Left cardiac atrium (tissue), 4 donors: ENCODE measurements around the gene SHOC1. TPM values are rescaled to one million over a fixed set of nuclear protein-coding genes. Genes with fewer than 3 reads are reported as not detected.
A peak's percentile ranks its signal among the peaks of the same experiment; 100 is the strongest.
"Not testable (repeated sequence)": the region's sequence is repeated elsewhere in the genome, so short reads cannot be mapped to it uniquely, and the experiment has no call there.

Experiments
- ATAC-seq, 2 donors: fragments of 200-7000 bp; cut with Tn5 transposase; one replicate each; pipeline ENCODE4 v1.9.1; 2020; ENCODE audit warnings: mild to moderate bottlenecking in 2 of 2, moderate library complexity in 2 of 2
- DNase-seq: peaks from one replicate; pipeline ENCODE4 v3.0.0-alpha.2; 2020
- intact Hi-C, 2 donors: fragments of 100-400 bp; cut with DNase I; formaldehyde crosslinking; loops; one replicate each; pipeline versions ENCODE4 v1.14.1 to v1.15.1; 2022 to 2023
- total RNA-seq, 2 donors: library from RNA; stranded (reverse); fragmentation: NEBNext Ultra II Directional; extraction: Animal tissue kit (Norgen Biotek cat#: 25700); gene quantifications; one replicate each; pipeline ENCODE4 v1.2.1, GENCODE V29; 2021
- donor health status: DM: no; HTN: yes; CAD: no.
- donor health status: DM: no; HTN: yes; CAD: no; lungs with severe emphysema.
- donor health status: DM: yes; HTN: yes; CAD: no.
- donor health status: Dilated cardiomyopathy.

The SHOC1 gene
- total RNA-seq, 2 donors from 2014 or later = not detected

GRCh38 chr9:111807197-111807596, 12.5 kb upstream of the SHOC1 start:
- DNase-seq (no peak), ATAC-seq (no peak)
- intact Hi-C loops = no loop called here

GRCh38 chr9:111806259-111806658, 11.5 kb upstream of the SHOC1 start:
- intact Hi-C loops = no loop called here
- no peak for ATAC-seq
- no peak for DNase-seq

GRCh38 chr9:111805830-111806241, 11.1 kb upstream of the SHOC1 start:
- peak in 1 of 2 donors; percentile 67 for ATAC-seq
- intact Hi-C loops = no loop called here
- no peak for DNase-seq

- ATAC-seq = no peak
- no peak for DNase-seq
- intact Hi-C loops = no loop called here
These were observed 10.5 kb upstream of the SHOC1 start for GRCh38 chr9:111805262-111805661.

GRCh38 chr9:111804636-111805035, 9.9 kb upstream of the SHOC1 start:
- ATAC-seq = no peak
- DNase-seq = no peak
- intact Hi-C loops = no loop called here

GRCh38 chr9:111803924-111804323, 9.2 kb upstream of the SHOC1 start:
- DNase-seq (no peak), ATAC-seq (no peak)
- intact Hi-C loops = no loop called here

- intact Hi-C loops = no loop called here
- no peak for ATAC-seq
- no peak for DNase-seq
These were observed 5.3 kb upstream of the SHOC1 start for GRCh38 chr9:111799915-111800526.

- ATAC-seq (no peak), DNase-seq (no peak)
- intact Hi-C loops = no loop called here
These were observed 4.8 kb upstream of the SHOC1 start for GRCh38 chr9:111799506-111799905.

GRCh38 chr9:111798786-111799185, 4.0 kb upstream of the SHOC1 start:
- no peak for DNase-seq
- no peak for ATAC-seq
- intact Hi-C loops = no loop called here

GRCh38 chr9:111795557-111795839, 761 bp upstream of the SHOC1 start:
- DNase-seq (no peak), ATAC-seq (no peak)
- intact Hi-C loops = no loop called here

GRCh38 chr9:111791821-111792220, 2.9 kb downstream of the SHOC1 start:
- ATAC-seq, intact Hi-C loops, DNase-seq: not testable (repeated sequence)

- DNase-seq = no peak
- intact Hi-C loops = no loop called here
- ATAC-seq = no peak
These were observed 4.9 kb downstream of the SHOC1 start for GRCh38 chr9:111789881-111790280.

GRCh38 chr9:111783857-111784256, 10.9 kb downstream of the SHOC1 start:
- DNase-seq (no peak), ATAC-seq (no peak)
- intact Hi-C loops = no loop called here

- intact Hi-C loops = no loop called here
- DNase-seq (no peak), ATAC-seq (no peak)
These were observed 11.3 kb downstream of the SHOC1 start for GRCh38 chr9:111783424-111783823.

- DNase-seq (no peak), ATAC-seq (no peak)
- intact Hi-C loops = no loop called here
These were observed 28.7 kb downstream of the SHOC1 start for GRCh38 chr9:111766066-111766465.

- intact Hi-C loops = loop anchor here in 1 of 2 donors (5.0 kb wide), 1 partner anchor 315 kb away; no protein-coding TSS in a partner anchor
- no peak for DNase-seq
- ATAC-seq = no peak
These were observed 32.2 kb downstream of the SHOC1 start for GRCh38 chr9:111762556-111762955.

GRCh38 chr9:111759762-111760639, 34.7 kb downstream of the SHOC1 start:
- ATAC-seq (peak; percentile 84), DNase-seq (no peak)
- intact Hi-C loops = loop anchor here (1.0 to 5.0 kb wide), 2 partner anchors 314 to 317 kb away; no protein-coding TSS in a partner anchor

GRCh38 chr9:111754800-111755199, 39.9 kb downstream of the SHOC1 start:
- ATAC-seq (no peak), DNase-seq (no peak)
- intact Hi-C loops = no loop called here

GRCh38 chr9:111752455-111752854, 42.3 kb downstream of the SHOC1 start:
- DNase-seq (no peak), ATAC-seq (no peak)
- intact Hi-C loops = no loop called here
